K562 (cell line): Measurements from ENCODE around the gene PRRC2A. TPM values are rescaled to one million over a fixed set of nuclear protein-coding genes. Genes with fewer than 3 reads are reported as not detected.

Experiments used
- IRF1 ChIP-seq: sonication (generic); formaldehyde crosslinking; IDR thresholded peaks from 2 replicates; pipeline ENCODE4 v1.8.0; 2022; ENCODE audit warnings: missing genetic modification reagents, mild to moderate bottlenecking, borderline replicate concordance
- KAT2B ChIP-seq: IDR thresholded peaks from one replicate; pipeline ENCODE4 v1.6.1; 2012; ENCODE audit warnings: low read depth, mild to moderate bottlenecking, control low read depth, inconsistent platforms, low read length, moderate library complexity
- KDM1A ChIP-seq, 2 experiments: fragments of 450-650 bp; IDR thresholded peaks; 2 replicates each; pipeline ENCODE4 v1.6.1; 2016; ENCODE audit warnings: mild to moderate bottlenecking in 2 of 2
- SAFB ChIP-seq: fragments of 200-400 bp; formaldehyde crosslinking; IDR thresholded peaks from 2 replicates; pipeline ENCODE4 v1.6.1; 2017; ENCODE audit warnings: low read depth, low read length, borderline replicate concordance
- TEAD4 ChIP-seq, 2 experiments: sonication (generic) in 1 of 2; formaldehyde crosslinking in 1 of 2; IDR thresholded peaks; 2 replicates each; pipeline versions ENCODE4 v1.6.1 to v1.8.0; 2012 to 2022; ENCODE audit warnings: borderline replicate concordance in 1 of 2, inconsistent platforms in 1 of 2, low read length in 1 of 2, mild to moderate bottlenecking in 1 of 2, missing genetic modification reagents in 1 of 2
- ZNF277 ChIP-seq: fragments of 250-450 bp; sonication (Bioruptor Pico); IDR thresholded peaks from 2 replicates; pipeline ENCODE4 v1.8.0; 2022; ENCODE audit warnings: inconsistent platforms, mild to moderate bottlenecking, moderate library complexity, borderline replicate concordance
- polyA plus RNA-seq, 8 experiments: library from polyadenylated mRNA; depleted of rRNA in 4 of 8; stranded (reverse) in 5 of 8; unstranded in 3 of 8; fragments of >200 nt; fragmentation: Nextera tagmentation in 2 of 8; fragmentation: Illumina TruSeq in 1 of 8; extraction: Ambion mirVana in 2 of 8; extraction: Trizol in 1 of 8; gene quantifications; 2 replicates each; pipeline versions ENCODE4 v1.2.1 to v1.2.3, GENCODE V29; 2011 to 2014; ENCODE audit warnings: inconsistent platforms in 1 of 8, missing spikeins in 1 of 8
- total RNA-seq, 7 experiments: library from RNA; depleted of rRNA in 6 of 7; stranded (reverse); fragments of >200 nt in 6 of 7; fragmentation: Illumina TruSeq in 2 of 7; extraction: Trizol in 2 of 7; gene quantifications; 2 replicates each; pipeline versions ENCODE4 v1.2.1 to v1.2.3, GENCODE V29; 2011 to 2021; ENCODE audit warnings: low replicate concordance in 1 of 7
- TF ChIP-seq, protein P1 (sequence below): fragments of 200-600 bp; sonication (generic); IDR thresholded peaks from one replicate; pipeline ENCODE4 v1.6.1; 2012; ENCODE audit warnings: mild to moderate bottlenecking, low read depth, low read length, inconsistent platforms

Gene PRRC2A
- total and polyA plus RNA-seq, 9 of the 15 experiments (the other 6 are each of a cell fraction or from before 2014, with no cell fraction given), result 1.0 to 332 (median 63.0) TPM

- TF ChIP-seq, protein P1, sequence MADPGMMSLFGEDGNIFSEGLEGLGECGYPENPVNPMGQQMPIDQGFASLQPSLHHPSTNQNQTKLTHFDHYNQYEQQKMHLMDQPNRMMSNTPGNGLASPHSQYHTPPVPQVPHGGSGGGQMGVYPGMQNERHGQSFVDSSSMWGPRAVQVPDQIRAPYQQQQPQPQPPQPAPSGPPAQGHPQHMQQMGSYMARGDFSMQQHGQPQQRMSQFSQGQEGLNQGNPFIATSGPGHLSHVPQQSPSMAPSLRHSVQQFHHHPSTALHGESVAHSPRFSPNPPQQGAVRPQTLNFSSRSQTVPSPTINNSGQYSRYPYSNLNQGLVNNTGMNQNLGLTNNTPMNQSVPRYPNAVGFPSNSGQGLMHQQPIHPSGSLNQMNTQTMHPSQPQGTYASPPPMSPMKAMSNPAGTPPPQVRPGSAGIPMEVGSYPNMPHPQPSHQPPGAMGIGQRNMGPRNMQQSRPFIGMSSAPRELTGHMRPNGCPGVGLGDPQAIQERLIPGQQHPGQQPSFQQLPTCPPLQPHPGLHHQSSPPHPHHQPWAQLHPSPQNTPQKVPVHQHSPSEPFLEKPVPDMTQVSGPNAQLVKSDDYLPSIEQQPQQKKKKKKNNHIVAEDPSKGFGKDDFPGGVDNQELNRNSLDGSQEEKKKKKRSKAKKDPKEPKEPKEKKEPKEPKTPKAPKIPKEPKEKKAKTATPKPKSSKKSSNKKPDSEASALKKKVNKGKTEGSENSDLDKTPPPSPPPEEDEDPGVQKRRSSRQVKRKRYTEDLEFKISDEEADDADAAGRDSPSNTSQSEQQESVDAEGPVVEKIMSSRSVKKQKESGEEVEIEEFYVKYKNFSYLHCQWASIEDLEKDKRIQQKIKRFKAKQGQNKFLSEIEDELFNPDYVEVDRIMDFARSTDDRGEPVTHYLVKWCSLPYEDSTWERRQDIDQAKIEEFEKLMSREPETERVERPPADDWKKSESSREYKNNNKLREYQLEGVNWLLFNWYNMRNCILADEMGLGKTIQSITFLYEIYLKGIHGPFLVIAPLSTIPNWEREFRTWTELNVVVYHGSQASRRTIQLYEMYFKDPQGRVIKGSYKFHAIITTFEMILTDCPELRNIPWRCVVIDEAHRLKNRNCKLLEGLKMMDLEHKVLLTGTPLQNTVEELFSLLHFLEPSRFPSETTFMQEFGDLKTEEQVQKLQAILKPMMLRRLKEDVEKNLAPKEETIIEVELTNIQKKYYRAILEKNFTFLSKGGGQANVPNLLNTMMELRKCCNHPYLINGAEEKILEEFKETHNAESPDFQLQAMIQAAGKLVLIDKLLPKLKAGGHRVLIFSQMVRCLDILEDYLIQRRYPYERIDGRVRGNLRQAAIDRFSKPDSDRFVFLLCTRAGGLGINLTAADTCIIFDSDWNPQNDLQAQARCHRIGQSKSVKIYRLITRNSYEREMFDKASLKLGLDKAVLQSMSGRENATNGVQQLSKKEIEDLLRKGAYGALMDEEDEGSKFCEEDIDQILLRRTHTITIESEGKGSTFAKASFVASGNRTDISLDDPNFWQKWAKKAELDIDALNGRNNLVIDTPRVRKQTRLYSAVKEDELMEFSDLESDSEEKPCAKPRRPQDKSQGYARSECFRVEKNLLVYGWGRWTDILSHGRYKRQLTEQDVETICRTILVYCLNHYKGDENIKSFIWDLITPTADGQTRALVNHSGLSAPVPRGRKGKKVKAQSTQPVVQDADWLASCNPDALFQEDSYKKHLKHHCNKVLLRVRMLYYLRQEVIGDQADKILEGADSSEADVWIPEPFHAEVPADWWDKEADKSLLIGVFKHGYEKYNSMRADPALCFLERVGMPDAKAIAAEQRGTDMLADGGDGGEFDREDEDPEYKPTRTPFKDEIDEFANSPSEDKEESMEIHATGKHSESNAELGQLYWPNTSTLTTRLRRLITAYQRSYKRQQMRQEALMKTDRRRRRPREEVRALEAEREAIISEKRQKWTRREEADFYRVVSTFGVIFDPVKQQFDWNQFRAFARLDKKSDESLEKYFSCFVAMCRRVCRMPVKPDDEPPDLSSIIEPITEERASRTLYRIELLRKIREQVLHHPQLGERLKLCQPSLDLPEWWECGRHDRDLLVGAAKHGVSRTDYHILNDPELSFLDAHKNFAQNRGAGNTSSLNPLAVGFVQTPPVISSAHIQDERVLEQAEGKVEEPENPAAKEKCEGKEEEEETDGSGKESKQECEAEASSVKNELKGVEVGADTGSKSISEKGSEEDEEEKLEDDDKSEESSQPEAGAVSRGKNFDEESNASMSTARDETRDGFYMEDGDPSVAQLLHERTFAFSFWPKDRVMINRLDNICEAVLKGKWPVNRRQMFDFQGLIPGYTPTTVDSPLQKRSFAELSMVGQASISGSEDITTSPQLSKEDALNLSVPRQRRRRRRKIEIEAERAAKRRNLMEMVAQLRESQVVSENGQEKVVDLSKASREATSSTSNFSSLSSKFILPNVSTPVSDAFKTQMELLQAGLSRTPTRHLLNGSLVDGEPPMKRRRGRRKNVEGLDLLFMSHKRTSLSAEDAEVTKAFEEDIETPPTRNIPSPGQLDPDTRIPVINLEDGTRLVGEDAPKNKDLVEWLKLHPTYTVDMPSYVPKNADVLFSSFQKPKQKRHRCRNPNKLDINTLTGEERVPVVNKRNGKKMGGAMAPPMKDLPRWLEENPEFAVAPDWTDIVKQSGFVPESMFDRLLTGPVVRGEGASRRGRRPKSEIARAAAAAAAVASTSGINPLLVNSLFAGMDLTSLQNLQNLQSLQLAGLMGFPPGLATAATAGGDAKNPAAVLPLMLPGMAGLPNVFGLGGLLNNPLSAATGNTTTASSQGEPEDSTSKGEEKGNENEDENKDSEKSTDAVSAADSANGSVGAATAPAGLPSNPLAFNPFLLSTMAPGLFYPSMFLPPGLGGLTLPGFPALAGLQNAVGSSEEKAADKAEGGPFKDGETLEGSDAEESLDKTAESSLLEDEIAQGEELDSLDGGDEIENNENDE, result no peak
- TF ChIP-seq IRF1 (CRISPR knock-in tag) (no peak), KDM1A (IDR thresholded peaks at IDR 0.05) (no peak), KAT2B (no peak), ZNF277 (CRISPR knock-in tag) (no peak), SAFB (no peak), TEAD4 (IDR thresholded peaks at IDR 0.05; ENCODE audit: low read length) (peak; percentile 47; the same call in 1 of the 2 replicates), TEAD4 (CRISPR knock-in tag; IDR thresholded peaks at IDR 0.05; ENCODE audit: borderline replicate concordance) (no peak)
Measured at GRCh38 chr6:31663961-31664789, 43.7 kb downstream of the PRRC2A start (continued).
